GM12872 (cell line): ENCODE data around the gene MKNK2.

Experiments
- CTCF ChIP-seq: IDR thresholded peaks from 3 replicates; pipeline ENCODE4 v1.5.1; 2011; ENCODE audit warnings: low read depth, mild to moderate bottlenecking, low read length, moderate library complexity; ENCODE audit not compliant: insufficient read depth

The MKNK2 gene

GRCh38 chr19:2046046-2046907, 4.8 kb downstream of the MKNK2 start:
- no peak for TF ChIP-seq CTCF

- no peak for TF ChIP-seq CTCF
These were observed 5.5 kb downstream of the MKNK2 start for GRCh38 chr19:2045501-2046045.

- TF ChIP-seq CTCF = no peak
These were observed 6.1 kb downstream of the MKNK2 start for GRCh38 chr19:2044709-2045500.

- no peak for TF ChIP-seq CTCF
These were observed 6.9 kb downstream of the MKNK2 start for GRCh38 chr19:2043961-2044708.

- TF ChIP-seq CTCF = no peak
These were observed 7.8 kb downstream of the MKNK2 start for GRCh38 chr19:2043251-2043641.

- TF ChIP-seq CTCF = no peak
These were observed 8.4 kb downstream of the MKNK2 start for GRCh38 chr19:2042485-2043250.
